Aorta (tissue), 5 donors: ENCODE results near the gene UAP1L1. TPM values are rescaled to one million over a fixed set of nuclear protein-coding genes. Genes with fewer than 3 reads are reported as not detected.

ENCODE experiments used
- ATAC-seq: fragments of 200-7000 bp; cut with Tn5 transposase; one replicate; pipeline ENCODE4 v1.9.1; 2022; ENCODE audit warnings: moderate library complexity; ENCODE audit not compliant: low FRiP score
- DNase-seq, 2 donors: peaks; one replicate each; pipeline ENCODE4 v3.0.0-alpha.2; 2020
- H3K27ac ChIP-seq, 2 donors: one replicate each; pipeline ENCODE4 v1.5.1; 2013; ENCODE audit warnings: low read length in 2 of 2, mild to moderate bottlenecking in 2 of 2, moderate library complexity in 2 of 2, control low read depth in 1 of 2, inconsistent platforms in 1 of 2, low read depth in 1 of 2
- H3K27me3 ChIP-seq, 2 donors: one replicate each; pipeline ENCODE4 v1.6.1; 2013; ENCODE audit warnings: control low read depth in 1 of 2, low read length in 1 of 2, mild to moderate bottlenecking in 1 of 2, moderate library complexity in 1 of 2; ENCODE audit not compliant: insufficient read depth in 2 of 2, control insufficient read depth in 1 of 2
- H3K36me3 ChIP-seq, 2 donors: one replicate each; pipeline ENCODE4 v1.6.1; 2013; ENCODE audit warnings: control low read depth in 1 of 2, low read length in 1 of 2, mild to moderate bottlenecking in 1 of 2; ENCODE audit not compliant: insufficient read depth in 2 of 2, control insufficient read depth in 1 of 2
- H3K4me1 ChIP-seq, 2 donors: one replicate each; pipeline ENCODE4 v1.6.1; 2013; ENCODE audit warnings: low read length in 2 of 2, control low read depth in 1 of 2, mild to moderate bottlenecking in 1 of 2, moderate library complexity in 1 of 2; ENCODE audit not compliant: insufficient read depth in 2 of 2, control insufficient read depth in 1 of 2
- H3K4me3 ChIP-seq, 2 donors: one replicate each; pipeline ENCODE4 v1.5.1; 2013; ENCODE audit warnings: low read length in 2 of 2, control low read depth in 1 of 2, mild to moderate bottlenecking in 1 of 2
- H3K9me3 ChIP-seq: one replicate; pipeline ENCODE4 v1.6.1; 2013; ENCODE audit warnings: mild to moderate bottlenecking, low read length; ENCODE audit not compliant: control insufficient read depth
- WGBS, 2 donors: extraction: QIAGEN DNeasy Blood & Tissue Kit; methylation state at CpG; one replicate each; pipeline ENCODE4 v1.1.7; 2013; 5-methylcytosine and 5-hydroxymethylcytosine counted together
- intact Hi-C, 2 donors: fragments of 100-400 bp; cut with DNase I; formaldehyde crosslinking; loops; one replicate each; pipeline versions ENCODE4 v1.14.2 to v1.15.0; 2022
- polyA plus RNA-seq, 2 donors: library from polyadenylated mRNA; stranded (reverse); fragments of 200-250 nt; gene quantifications; one replicate each; pipeline ENCODE4 v1.2.3, GENCODE V29; 2013
- total RNA-seq, 2 donors: library from RNA; stranded (reverse); fragmentation: NEBNext Ultra II Directional; extraction: Animal tissue kit (Norgen Biotek cat#: 25700); gene quantifications; one replicate each; pipeline ENCODE4 v1.2.1, GENCODE V29; 2021
- donor health status: healthy with polysubstance abuse.
- donor health status: Bipolar disorder and iron deficiency.
- donor health status: DM: no; HTN: no; CAD: no.
- donor health status: DM: no; HTN: no; CAD: no.
- donor health status: DM: yes; HTN: yes; CAD: no.

UAP1L1 gene
- total and polyA plus RNA-seq, 4 donors = 4.1 to 20.6 (median 10.5) TPM

DNA sequence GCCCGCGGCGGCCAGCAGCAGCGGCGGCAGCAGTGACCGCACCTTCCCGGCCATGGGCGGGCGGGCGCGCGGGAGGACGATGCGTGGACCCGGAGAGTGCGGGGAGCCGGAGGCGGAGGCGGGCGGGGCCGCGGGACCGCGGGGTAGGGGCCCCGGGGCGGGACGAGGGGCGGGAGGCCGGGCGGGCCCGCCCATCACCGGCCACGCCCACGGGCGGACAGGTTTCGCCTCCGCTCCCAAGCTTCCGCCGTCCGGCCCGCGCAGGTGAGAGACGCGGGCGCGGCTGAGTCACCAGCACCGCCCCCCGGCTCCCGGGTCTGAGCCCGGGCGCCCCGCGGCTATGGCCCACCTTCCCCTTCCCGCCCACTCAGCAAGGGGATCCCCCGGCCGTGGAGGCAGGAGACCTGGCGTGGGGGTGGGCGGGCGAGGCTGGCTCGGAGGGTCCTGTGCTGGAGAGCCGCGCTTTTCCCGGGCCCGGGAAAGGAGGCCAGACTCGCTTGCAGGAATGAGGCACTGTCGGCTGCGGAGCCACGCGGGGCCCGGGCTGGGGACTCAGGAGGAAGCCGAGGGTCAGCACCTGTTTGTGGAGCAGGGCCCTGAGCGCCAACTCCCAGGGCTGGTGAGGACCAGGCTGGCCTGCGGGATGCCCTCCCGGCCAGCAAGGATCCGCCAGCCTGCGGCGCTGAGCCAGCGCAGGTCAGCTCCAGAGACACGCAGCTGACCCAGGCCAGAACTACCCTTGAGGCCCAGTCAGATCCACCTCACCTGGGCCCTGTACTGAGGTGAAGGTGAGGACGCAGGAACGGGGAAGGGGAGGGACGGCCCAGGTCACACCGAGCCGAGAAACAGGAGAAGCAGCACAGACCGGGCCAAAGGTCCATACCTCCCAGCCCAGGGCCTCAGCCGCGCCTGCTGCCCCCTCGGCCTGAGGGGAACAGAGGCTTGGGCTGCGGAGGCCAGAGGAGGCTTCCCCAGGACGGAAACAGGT lies 23.1 kb upstream of the UAP1L1 start, which contains the start of gene ENTPD2:
TSS of gene ENTPD2 (minus strand) at position 118 of the 988 bp plus-strand sequence. CDS start at position 54, 64 bp downstream.
- intact Hi-C loops = no loop called here
- H3K27me3 ChIP-seq = no peaks in the 10 kb centered on the region
- ATAC-seq = no peak

GRCh38 chr9:137054932-137055384 lies 22.4 kb upstream of the UAP1L1 start:
- Histone ChIP-seq H3K4me1 (no peaks in the 10 kb centered on the region), H3K27ac (no peak overlapping the region), H3K4me3 (no peak overlapping the region), H3K27me3 (no peaks in the 10 kb centered on the region), H3K36me3 (no peaks in the 10 kb centered on the region), H3K9me3 (no peaks in the 10 kb centered on the region)
- ATAC-seq (peak; percentile 27), DNase-seq (no peak)
- WGBS, 2 donors = 57 to 63% methylated on average over 14 to 17 of the region's 17 CpGs
- intact Hi-C loops = no loop called here

More for the DNA sequence above, 23.1 kb upstream of the UAP1L1 start, which contains the start of gene ENTPD2:
- Histone ChIP-seq H3K9me3 (no peaks in the 10 kb centered on the region), H3K27ac (no peak within 1 kb of the TSS), H3K4me1 (no peaks in the 10 kb centered on the region), H3K4me3 (no peak within 1 kb of the TSS), H3K36me3 (no peaks in the 10 kb centered on the region)
- peak in 1 of 2 donors; percentile 50 for DNase-seq
- 30 to 32% methylated on average over 79 to 90 of the region's 90 CpGs for WGBS, 2 donors

DNA sequence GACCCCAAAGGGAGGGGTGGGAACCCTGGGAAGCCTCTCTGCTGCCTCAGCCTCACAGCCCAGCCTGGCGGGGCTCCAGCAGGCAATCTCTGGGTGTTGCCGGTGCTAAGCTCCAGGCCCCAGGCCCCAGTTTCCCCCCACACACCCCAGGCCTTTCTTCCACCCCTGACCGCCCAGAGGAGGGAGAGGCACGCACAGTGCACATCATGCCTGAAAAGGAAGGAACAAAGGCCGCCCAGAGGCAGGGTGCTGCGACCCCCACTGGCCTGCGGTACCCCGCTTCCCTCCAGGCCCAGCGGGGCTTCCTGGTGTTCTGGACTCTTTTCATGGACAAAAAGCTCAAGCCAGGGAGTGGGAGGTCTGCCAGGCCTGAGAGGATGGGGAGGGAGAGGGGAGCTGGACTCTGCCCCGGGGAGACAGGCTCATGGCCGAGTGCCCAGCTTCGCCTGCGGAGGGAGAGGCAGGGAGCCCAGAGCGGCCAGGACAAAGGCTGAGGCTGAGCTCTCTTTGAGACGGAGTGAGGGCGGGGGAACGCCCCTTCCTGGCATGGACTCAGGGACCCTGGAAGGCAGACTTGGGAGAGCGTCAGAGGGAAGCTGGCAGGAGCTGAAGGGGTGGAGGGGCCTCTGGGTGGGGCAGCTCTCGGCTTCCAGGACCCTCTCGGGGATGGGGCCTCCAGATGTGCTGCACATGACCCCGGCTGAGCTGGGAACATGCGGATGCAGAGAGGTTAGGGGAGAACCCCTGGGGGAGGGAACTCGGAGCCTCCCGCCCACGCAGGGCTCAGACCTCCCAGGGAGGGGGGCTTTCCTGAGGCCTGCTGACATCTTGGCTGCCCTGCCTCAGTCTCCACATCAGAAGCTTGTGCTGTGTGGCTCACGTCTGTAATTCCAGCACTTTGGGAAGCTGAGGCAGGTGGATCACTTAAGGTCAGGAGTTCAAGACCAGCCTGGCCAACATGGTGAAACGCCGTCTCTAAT lies 21.6 kb upstream of the UAP1L1 start:
- Histone ChIP-seq H3K9me3 (no peaks in the 10 kb centered on the region), H3K27ac (no peak overlapping the region), H3K36me3 (no peaks in the 10 kb centered on the region), H3K4me1 (no peaks in the 10 kb centered on the region), H3K27me3 (no peaks in the 10 kb centered on the region), H3K4me3 (no peak overlapping the region)
- peak; percentile 86 to 90 for DNase-seq
- WGBS, 2 donors = 10 to 12% methylated on average over 28 of the region's 28 CpGs
- ATAC-seq = peak; percentile 84
- intact Hi-C loops = no loop called here

- DNase-seq (no peak), ATAC-seq (no peak)
- Histone ChIP-seq H3K9me3 (no peaks in the 10 kb centered on the region), H3K4me1 (no peaks in the 10 kb centered on the region), H3K27me3 (no peaks in the 10 kb centered on the region), H3K4me3 (no peak overlapping the region), H3K27ac (no peak overlapping the region), H3K36me3 (no peaks in the 10 kb centered on the region)
- intact Hi-C loops = no loop called here
- 86 to 87% methylated on average over 17 of the region's 17 CpGs for WGBS, 2 donors
These were observed 20.4 kb upstream of the UAP1L1 start for GRCh38 chr9:137056739-137057415.

DNA sequence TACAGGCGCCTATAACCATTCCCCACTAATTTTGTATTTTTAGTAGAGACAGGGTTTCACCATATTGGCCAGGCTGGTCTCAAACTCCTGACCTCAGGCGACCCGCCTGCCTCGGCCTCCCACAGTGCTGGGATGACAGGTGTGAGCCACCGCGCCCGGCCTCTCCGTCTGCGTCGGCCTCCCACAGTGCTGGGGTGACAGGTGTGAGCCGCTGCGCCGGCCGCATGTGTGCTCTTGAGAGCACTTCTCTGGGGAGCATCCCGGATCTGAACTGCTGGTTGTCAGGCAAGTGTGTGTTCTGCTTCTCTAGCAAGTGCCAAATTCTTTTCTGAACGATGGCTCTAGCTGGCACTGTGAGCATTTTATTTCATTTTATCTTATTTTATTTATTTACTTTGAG lies 19.8 kb upstream of the UAP1L1 start:
- no peak overlapping the region for H3K27ac ChIP-seq
- H3K4me1 ChIP-seq = no peaks in the 10 kb centered on the region
- 72 to 74% methylated on average over 16 of the region's 16 CpGs for WGBS, 2 donors

DNA sequence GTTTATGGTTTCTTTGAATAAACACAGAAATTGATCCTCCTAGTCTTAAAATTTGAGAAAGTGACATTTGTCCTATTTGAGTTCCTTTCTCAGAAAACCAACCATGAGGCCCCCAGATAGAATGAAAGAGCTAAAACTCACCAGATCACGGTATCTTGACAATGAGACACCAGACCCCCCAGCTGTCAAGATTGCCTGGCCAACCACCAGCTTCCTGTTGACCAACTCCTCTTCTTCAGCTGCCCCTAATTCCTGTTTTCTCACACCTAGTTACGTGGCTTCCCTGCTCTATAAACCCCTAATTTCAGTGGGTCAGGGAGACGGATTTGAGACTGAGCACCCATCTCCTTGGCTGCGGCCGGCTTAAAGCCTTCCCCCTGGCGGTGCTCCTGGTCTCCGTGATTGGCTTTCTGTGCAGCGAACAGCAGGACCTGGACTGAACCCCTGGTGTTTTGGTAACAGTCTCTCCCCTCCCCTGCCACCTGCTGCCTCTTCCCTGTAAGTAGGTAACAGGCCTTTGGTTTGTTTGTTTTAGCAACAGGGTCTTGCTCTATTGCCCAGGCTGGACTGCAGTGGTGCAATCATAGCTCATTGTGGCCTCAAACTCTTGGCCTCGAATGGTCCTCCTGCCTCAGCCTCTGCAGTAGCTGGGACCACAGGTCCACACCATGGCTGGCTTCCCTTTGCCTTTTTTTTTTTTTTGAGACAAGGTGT lies 18.6 kb upstream of the UAP1L1 start:
- Histone ChIP-seq H3K4me1 (no peaks in the 10 kb centered on the region), H3K9me3 (no peaks in the 10 kb centered on the region), H3K4me3 (no peak overlapping the region), H3K27ac (no peak overlapping the region), H3K27me3 (no peaks in the 10 kb centered on the region), H3K36me3 (no peaks in the 10 kb centered on the region)
- no peak for ATAC-seq
- 90 to 92% methylated on average over 9 of the region's 9 CpGs for WGBS, 2 donors
- DNase-seq = no peak
- intact Hi-C loops = no loop called here

More for the DNA sequence above, 19.8 kb upstream of the UAP1L1 start:
- H3K4me3 ChIP-seq = no peak overlapping the region
- H3K27me3 ChIP-seq = no peaks in the 10 kb centered on the region
- DNase-seq (no peak), ATAC-seq (no peak)
- no peaks in the 10 kb centered on the region for H3K9me3 ChIP-seq
- H3K36me3 ChIP-seq = no peaks in the 10 kb centered on the region
- intact Hi-C loops = no loop called here

GRCh38 chr9:137062384-137062783 lies 14.9 kb upstream of the UAP1L1 start:
- H3K27ac ChIP-seq = no peak overlapping the region
- H3K4me3 ChIP-seq = no peak overlapping the region
- WGBS, 2 donors = 92 to 94% methylated on average over 15 of the region's 15 CpGs
- ATAC-seq = no peak
- no peaks in the 10 kb centered on the region for H3K36me3 ChIP-seq
- intact Hi-C loops = loop anchor here (10.0 kb wide), 1 partner anchor 278 kb away; no protein-coding TSS in a partner anchor
- H3K4me1 ChIP-seq = no peaks in the 10 kb centered on the region
- DNase-seq = no peak
- H3K27me3 ChIP-seq = no peaks in the 10 kb centered on the region
- no peaks in the 10 kb centered on the region for H3K9me3 ChIP-seq
